ENCODE results near the gene SIGLEC7.
"Not testable (repeated sequence)": the region's sequence is repeated elsewhere in the genome, so short reads cannot be mapped to it uniquely, and the experiment has no call there.

Gene SIGLEC7

GRCh38 chr19:51141181-51141580 is 920 bp upstream of the SIGLEC7 start (continued):
- TF ChIP-seq ZSCAN5A (tag by site-specific recombination; IDR thresholded peaks at IDR 0.05): no peak
- TF ChIP-seq ZBTB21 (tag by site-specific recombination; IDR thresholded peaks at IDR 0.05): no peak
- TF ChIP-seq ZNF548 (tag by site-specific recombination; IDR thresholded peaks at IDR 0.05): no peak
- TF ChIP-seq BCL6B (tag by site-specific recombination; IDR thresholded peaks at IDR 0.05): no peak
- TF ChIP-seq ZNF830 (tag by site-specific recombination; IDR thresholded peaks at IDR 0.05; ENCODE audit: low read depth): no peak
- TF ChIP-seq ZNF701 (tag by site-specific recombination; IDR thresholded peaks at IDR 0.05): no peak
- TF ChIP-seq ZNF677 (tag by site-specific recombination; IDR thresholded peaks at IDR 0.05): no peak
- TF ChIP-seq ZNF292 (tag by site-specific recombination; IDR thresholded peaks at IDR 0.05; ENCODE audit: borderline replicate concordance, low read depth): no peak
- no peak for TF ChIP-seq IKZF3 (tag by site-specific recombination; IDR thresholded peaks at IDR 0.05)

GRCh38 chr19:51142809-51143475 is 841 bp downstream of the SIGLEC7 start:
- H3K4me3 ChIP-seq (ENCODE audit: low read depth, low read length); H3K27ac ChIP-seq (ENCODE audit: extremely low read depth, low read depth, low read length); H3K4me1 ChIP-seq (ENCODE audit: control insufficient read depth, insufficient read depth, low read length); CTCF ChIA-PET; POLR2A ChIA-PET; H3K36me3 ChIP-seq (ENCODE audit: control insufficient read depth in 2 of 2, insufficient read depth in 1 of 2, low read length in 2 of 2); H3K9me3 ChIP-seq (ENCODE audit: control insufficient read depth, insufficient read depth, low read depth, low read length): not testable (repeated sequence)

- H3K36me3 ChIP-seq (ENCODE audit: control insufficient read depth in 2 of 2, insufficient read depth in 1 of 2, low read length in 2 of 2): no peaks in the 10 kb centered on the region
- H3K9me3 ChIP-seq (ENCODE audit: control insufficient read depth, insufficient read depth, low read depth, low read length): no peaks in the 10 kb centered on the region
- H3K4me1 ChIP-seq (ENCODE audit: control insufficient read depth, insufficient read depth, low read length): no peaks in the 10 kb centered on the region
- ChIA-PET CTCF (interaction anchor here (1.5 kb wide), 1 partner anchor 15 kb away, joined by 6 read pairs; no protein-coding TSS in a partner anchor), POLR2A (no interaction called here)
- no peak overlapping the region for H3K4me3 ChIP-seq (ENCODE audit: low read depth, low read length)
- no peak overlapping the region for H3K27ac ChIP-seq (ENCODE audit: extremely low read depth, low read depth, low read length)
- TF ChIP-seq ZNF596 (tag by site-specific recombination; IDR thresholded peaks at IDR 0.05) (no peak), HIC1 (tag by site-specific recombination; IDR thresholded peaks at IDR 0.05) (no peak), ZNF248 (tag by site-specific recombination; IDR thresholded peaks at IDR 0.05) (no peak), ZNF510 (tag by site-specific recombination; IDR thresholded peaks at IDR 0.05; ENCODE audit: insufficient replicate concordance) (no peak), ZNF768 (tag by site-specific recombination; IDR thresholded peaks at IDR 0.05) (no peak), BCL11A (tag by site-specific recombination; IDR thresholded peaks at IDR 0.05; ENCODE audit: low read depth) (no peak), ZNF114 (tag by site-specific recombination; IDR thresholded peaks at IDR 0.05) (no peak), OVOL3 (tag by site-specific recombination; IDR thresholded peaks at IDR 0.05) (no peak), ZBTB26 (tag by site-specific recombination; optimal IDR thresholded peaks at IDR 0.05) (no peak), ZNF580 (tag by site-specific recombination; IDR thresholded peaks at IDR 0.05) (no peak), ZNF561 (tag by site-specific recombination; IDR thresholded peaks at IDR 0.05; ENCODE audit: borderline replicate concordance) (no peak), ZFHX2 (tag by site-specific recombination; conservative IDR thresholded peaks at IDR 0.05) (no peak), ZNF148 (tag by site-specific recombination; IDR thresholded peaks at IDR 0.05; ENCODE audit: borderline replicate concordance) (no peak), ZNF530 (tag by site-specific recombination; IDR thresholded peaks at IDR 0.05; ENCODE audit: low read depth) (no peak), ZNF701 (tag by site-specific recombination; IDR thresholded peaks at IDR 0.05) (no peak)
Measured at GRCh38 chr19:51143486-51143885, 1.4 kb downstream of the SIGLEC7 start.

Data from HEK293 (cell line).